Erythroblast (primary cell): Measurements from ENCODE around the gene ASXL1.

Source experiments
- GATA1 ChIP-seq: IDR thresholded peaks from 2 replicates; pipeline ENCODE4 v1.6.1; 2011; ENCODE audit warnings: low read depth, mild to moderate bottlenecking, control low read depth, low read length, moderate library complexity
- POLR2A ChIP-seq: IDR thresholded peaks from 2 replicates; pipeline ENCODE4 v1.6.1; 2011; ENCODE audit warnings: mild to moderate bottlenecking, low read length

- TF ChIP-seq POLR2A (no peak), GATA1 (no peak)
Measured at GRCh38 chr20:32456869-32457478, 98.8 kb downstream of the ASXL1 start.
